GM21515 (cell line): ENCODE data around the gene GMEB2.

Experiments
- ATAC-seq: cut with Tn5 transposase; IDR thresholded peaks from one replicate; pipeline ENCODE4 v1.9.1; 2021; ENCODE audit not compliant: unreplicated experiment

The GMEB2 gene

GRCh38 chr20:63547725-63548480 is 79.0 kb downstream of the GMEB2 start, which contains the start of gene SRMS:
SRMS (minus strand) TSS chr20:63547749; CDS start chr20:63547463, 286 bp downstream.
- ATAC-seq, result no peak

GRCh38 chr20:63546956-63547724 is 79.8 kb downstream of the GMEB2 start:
- ATAC-seq, result no peak

- no peak for ATAC-seq
Observed at GRCh38 chr20:63546256-63546955, 80.5 kb downstream of the GMEB2 start.

- no peak for ATAC-seq
Observed at GRCh38 chr20:63545814-63546213, 81.1 kb downstream of the GMEB2 start.

- no peak for ATAC-seq
Observed at GRCh38 chr20:63544958-63545516, 81.9 kb downstream of the GMEB2 start.

- no peak for ATAC-seq
Observed at GRCh38 chr20:63544241-63544957, 82.5 kb downstream of the GMEB2 start.

- ATAC-seq, result no peak
Observed at GRCh38 chr20:63543733-63544132, 83.2 kb downstream of the GMEB2 start.

GRCh38 chr20:63543131-63543530 is 83.8 kb downstream of the GMEB2 start:
- no peak for ATAC-seq

- no peak for ATAC-seq
Observed at GRCh38 chr20:63542696-63543095, 84.2 kb downstream of the GMEB2 start.

- no peak for ATAC-seq
Observed at GRCh38 chr20:63542031-63542559, 84.8 kb downstream of the GMEB2 start.

GRCh38 chr20:63541371-63541770 is 85.5 kb downstream of the GMEB2 start:
- no peak for ATAC-seq

GRCh38 chr20:63540417-63541186 is 86.3 kb downstream of the GMEB2 start:
- no peak for ATAC-seq

GRCh38 chr20:63539441-63540370 is 87.2 kb downstream of the GMEB2 start:
- no peak for ATAC-seq

GRCh38 chr20:63539092-63539430 is 87.8 kb downstream of the GMEB2 start:
- no peak for ATAC-seq

GRCh38 chr20:63538204-63539091 is 88.5 kb downstream of the GMEB2 start:
- ATAC-seq, result no peak
